Panc1 (cell line): ENCODE measurements around the gene ADAMTS14. TPM values are rescaled to one million over a fixed set of nuclear protein-coding genes. Genes with fewer than 3 reads are reported as not detected.

Experiments
- ATAC-seq: fragments of 200-7000 bp; cut with Tn5 transposase; 2 replicates; pipeline ENCODE4 v1.9.1; 2020; ENCODE audit warnings: mild to moderate bottlenecking, moderate library complexity
- BruUV-seq: library from RNA; stranded (reverse); fragments of 400-500 nt; replicated peaks from 2 replicates; lab custom pipeline; 2021; lab: Mats Ljungman, UMichigan
- CTCF ChIA-PET: fragments of 300-600 bp; sonication (Branson Sonifier 250); formaldehyde crosslinking; loops from one replicate; lab custom pipeline; 2022; ENCODE audit warnings: antibody characterized with exemption; lab: Charles Lee
- POLR2A ChIA-PET: fragments of 300-600 bp; sonication (Branson Sonifier 250); formaldehyde crosslinking; loops from one replicate; lab custom pipeline; 2022; ENCODE audit warnings: antibody characterized with exemption; lab: Charles Lee
- DNase-seq: peaks from one replicate; pipeline ENCODE4 v3.0.0-alpha.2; 2010; ENCODE audit warnings: low read depth, low spot score
- H3K27ac ChIP-seq: 2 replicates; pipeline ENCODE4 v1.5.1; 2011; ENCODE audit warnings: mild to moderate bottlenecking, low read length, inconsistent platforms
- H3K27me3 ChIP-seq: fragments of 200-500 bp; sonication (Bioruptor generic); 2 replicates; pipeline ENCODE4 v1.6.0; 2014; ENCODE audit warnings: low read length, inconsistent platforms; ENCODE audit not compliant: control insufficient read depth, insufficient read depth
- H3K36me3 ChIP-seq: fragments of 200-500 bp; sonication (Bioruptor generic); 2 replicates; pipeline ENCODE4 v1.5.1; 2014; ENCODE audit warnings: inconsistent platforms, mild to moderate bottlenecking, low read length, moderate library complexity; ENCODE audit not compliant: control insufficient read depth, insufficient read depth
- H3K4me1 ChIP-seq: 2 replicates; pipeline ENCODE4 v1.5.1; 2011; ENCODE audit warnings: inconsistent platforms, mild to moderate bottlenecking, low read length, moderate library complexity; ENCODE audit not compliant: control insufficient read depth, insufficient read depth
- H3K4me3 ChIP-seq, 2 experiments: 2 replicates each; pipeline ENCODE4 v1.5.1; 2011 to 2012; ENCODE audit warnings: low read depth in 2 of 2, low read length in 2 of 2, mild to moderate bottlenecking in 2 of 2, inconsistent platforms in 1 of 2, moderate library complexity in 1 of 2
- H3K9me3 ChIP-seq: fragments of 200-500 bp; sonication (Bioruptor generic); 2 replicates; pipeline ENCODE4 v1.5.1; 2014; ENCODE audit warnings: low read depth, mild to moderate bottlenecking, inconsistent platforms, low read length, moderate library complexity; ENCODE audit not compliant: control insufficient read depth, insufficient read depth
- POLR2AphosphoS5 ChIP-seq: IDR thresholded peaks from 2 replicates; pipeline ENCODE4 v1.6.1; 2012; ENCODE audit warnings: mild to moderate bottlenecking, low read depth, low read length, moderate library complexity
- SIN3A ChIP-seq: IDR thresholded peaks from 2 replicates; pipeline ENCODE4 v1.6.1; 2012; ENCODE audit warnings: low read depth, mild to moderate bottlenecking, low read length, moderate library complexity, borderline replicate concordance; ENCODE audit not compliant: insufficient read depth
- TCF7L2 ChIP-seq: IDR thresholded peaks from 2 replicates; pipeline ENCODE4 v1.6.1; 2011; ENCODE audit warnings: mild to moderate bottlenecking, low read depth, low read length, inconsistent platforms
- in situ Hi-C: cut with HindIII; loops from 2 replicates; pipeline ENCODE4 v1.10.0; 2016; ENCODE audit warnings: low sequenced_read_pairs, low pct_unique_long_range_greater_than_20kb
- intact Hi-C: fragments of 100-400 bp; cut with micrococcal nuclease; formaldehyde crosslinking; loops from one replicate; pipeline ENCODE4 v1.10.0; 2022; ENCODE audit not compliant: unreplicated experiment
- total RNA-seq: library from RNA; stranded (reverse); gene quantifications from one replicate; pipeline ENCODE4 v1.2.1, GENCODE V29; 2021; ENCODE audit not compliant: unreplicated experiment
- TF ChIP-seq, protein P1 (sequence below): fragments of 450-650 bp; IDR thresholded peaks from 2 replicates; pipeline ENCODE4 v1.5.1; 2017; ENCODE audit warnings: mild to moderate bottlenecking
- TF ChIP-seq, protein P2 (sequence below), 2 experiments: IDR thresholded peaks; 2 replicates each; pipeline ENCODE4 v1.6.1; 2011 to 2012; ENCODE audit warnings: low read depth in 2 of 2, control low read depth in 1 of 2, low read length in 1 of 2, mild to moderate bottlenecking in 1 of 2, moderate library complexity in 1 of 2; ENCODE audit not compliant: insufficient read depth in 1 of 2

ADAMTS14 gene
- total RNA-seq, 1 experiment from 2014 or later, result 0.67 TPM

DNA sequence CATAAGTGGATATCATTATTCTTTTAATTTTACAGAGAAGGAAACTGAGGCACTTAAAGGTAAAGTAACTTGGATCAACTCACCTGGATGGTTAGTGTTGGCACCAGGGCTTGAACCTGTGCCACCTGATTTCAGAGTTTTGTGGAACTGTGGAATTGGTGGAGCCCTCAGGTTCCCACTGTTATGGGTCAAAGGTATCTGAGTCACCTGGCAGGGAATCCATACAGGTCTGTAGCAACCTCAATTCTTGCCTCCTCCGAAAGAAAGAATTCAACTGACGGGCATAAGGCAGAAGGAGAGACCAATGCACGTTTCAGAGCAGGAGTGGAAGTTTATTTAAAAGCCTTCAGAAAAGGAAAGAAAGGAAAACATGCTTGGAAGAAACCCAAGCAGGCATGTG, 25.2 kb upstream of the ADAMTS14 start:
- H3K36me3 ChIP-seq, result no peaks in the 10 kb centered on the region
- H3K4me3 ChIP-seq, result no peak overlapping the region
- DNase-seq, result no peak
- intact Hi-C loops, result no loop called here
- ATAC-seq, result no peak
- H3K9me3 ChIP-seq, result peaks cover 4% of the 10 kb centered on the region; the same call in 1 of the 2 replicates
- in situ Hi-C loops, result no loop called here
- H3K27ac ChIP-seq, result no peak overlapping the region
- ChIA-PET POLR2A (no interaction called here), CTCF (no interaction called here)
- no TSS peak for BruUV-seq
- H3K4me1 ChIP-seq, result no peaks in the 10 kb centered on the region
- H3K27me3 ChIP-seq, result no peaks in the 10 kb centered on the region
- TF ChIP-seq, protein P1, sequence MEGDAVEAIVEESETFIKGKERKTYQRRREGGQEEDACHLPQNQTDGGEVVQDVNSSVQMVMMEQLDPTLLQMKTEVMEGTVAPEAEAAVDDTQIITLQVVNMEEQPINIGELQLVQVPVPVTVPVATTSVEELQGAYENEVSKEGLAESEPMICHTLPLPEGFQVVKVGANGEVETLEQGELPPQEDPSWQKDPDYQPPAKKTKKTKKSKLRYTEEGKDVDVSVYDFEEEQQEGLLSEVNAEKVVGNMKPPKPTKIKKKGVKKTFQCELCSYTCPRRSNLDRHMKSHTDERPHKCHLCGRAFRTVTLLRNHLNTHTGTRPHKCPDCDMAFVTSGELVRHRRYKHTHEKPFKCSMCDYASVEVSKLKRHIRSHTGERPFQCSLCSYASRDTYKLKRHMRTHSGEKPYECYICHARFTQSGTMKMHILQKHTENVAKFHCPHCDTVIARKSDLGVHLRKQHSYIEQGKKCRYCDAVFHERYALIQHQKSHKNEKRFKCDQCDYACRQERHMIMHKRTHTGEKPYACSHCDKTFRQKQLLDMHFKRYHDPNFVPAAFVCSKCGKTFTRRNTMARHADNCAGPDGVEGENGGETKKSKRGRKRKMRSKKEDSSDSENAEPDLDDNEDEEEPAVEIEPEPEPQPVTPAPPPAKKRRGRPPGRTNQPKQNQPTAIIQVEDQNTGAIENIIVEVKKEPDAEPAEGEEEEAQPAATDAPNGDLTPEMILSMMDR, result no peak
- TF ChIP-seq TCF7L2 (no peak), POLR2AphosphoS5 (no peak), SIN3A (no peak)
- TF ChIP-seq, protein P2, sequence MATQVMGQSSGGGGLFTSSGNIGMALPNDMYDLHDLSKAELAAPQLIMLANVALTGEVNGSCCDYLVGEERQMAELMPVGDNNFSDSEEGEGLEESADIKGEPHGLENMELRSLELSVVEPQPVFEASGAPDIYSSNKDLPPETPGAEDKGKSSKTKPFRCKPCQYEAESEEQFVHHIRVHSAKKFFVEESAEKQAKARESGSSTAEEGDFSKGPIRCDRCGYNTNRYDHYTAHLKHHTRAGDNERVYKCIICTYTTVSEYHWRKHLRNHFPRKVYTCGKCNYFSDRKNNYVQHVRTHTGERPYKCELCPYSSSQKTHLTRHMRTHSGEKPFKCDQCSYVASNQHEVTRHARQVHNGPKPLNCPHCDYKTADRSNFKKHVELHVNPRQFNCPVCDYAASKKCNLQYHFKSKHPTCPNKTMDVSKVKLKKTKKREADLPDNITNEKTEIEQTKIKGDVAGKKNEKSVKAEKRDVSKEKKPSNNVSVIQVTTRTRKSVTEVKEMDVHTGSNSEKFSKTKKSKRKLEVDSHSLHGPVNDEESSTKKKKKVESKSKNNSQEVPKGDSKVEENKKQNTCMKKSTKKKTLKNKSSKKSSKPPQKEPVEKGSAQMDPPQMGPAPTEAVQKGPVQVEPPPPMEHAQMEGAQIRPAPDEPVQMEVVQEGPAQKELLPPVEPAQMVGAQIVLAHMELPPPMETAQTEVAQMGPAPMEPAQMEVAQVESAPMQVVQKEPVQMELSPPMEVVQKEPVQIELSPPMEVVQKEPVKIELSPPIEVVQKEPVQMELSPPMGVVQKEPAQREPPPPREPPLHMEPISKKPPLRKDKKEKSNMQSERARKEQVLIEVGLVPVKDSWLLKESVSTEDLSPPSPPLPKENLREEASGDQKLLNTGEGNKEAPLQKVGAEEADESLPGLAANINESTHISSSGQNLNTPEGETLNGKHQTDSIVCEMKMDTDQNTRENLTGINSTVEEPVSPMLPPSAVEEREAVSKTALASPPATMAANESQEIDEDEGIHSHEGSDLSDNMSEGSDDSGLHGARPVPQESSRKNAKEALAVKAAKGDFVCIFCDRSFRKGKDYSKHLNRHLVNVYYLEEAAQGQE (IDR thresholded peaks at IDR 0.05; ENCODE audit: insufficient read depth in 1 of 2, low read depth in 2 of 2, low read length in 1 of 2), result no peak

GRCh38 chr10:70648427-70648826, 23.9 kb upstream of the ADAMTS14 start:
- no peak for ATAC-seq
- H3K4me1 ChIP-seq, result no peaks in the 10 kb centered on the region; the same call in 1 of the 2 replicates
- ChIA-PET POLR2A (no interaction called here), CTCF (interaction anchor here (0.6 kb wide), 1 partner anchor 179 kb away, joined by 3 read pairs; no protein-coding TSS in a partner anchor)
- no peak overlapping the region for H3K27ac ChIP-seq
- no peaks in the 10 kb centered on the region for H3K36me3 ChIP-seq
- no TSS peak for BruUV-seq
- no peak for DNase-seq
- no peaks in the 10 kb centered on the region for H3K27me3 ChIP-seq
- in situ Hi-C loops, result no loop called here
- intact Hi-C loops, result no loop called here
- no peak overlapping the region for H3K4me3 ChIP-seq
- peaks cover 4% of the 10 kb centered on the region; the same call in 1 of the 2 replicates for H3K9me3 ChIP-seq
- TF ChIP-seq, protein P2 (IDR thresholded peaks at IDR 0.05; ENCODE audit: insufficient read depth in 1 of 2, low read depth in 2 of 2, low read length in 1 of 2), result no peak
- no peak for TF ChIP-seq TCF7L2
- TF ChIP-seq POLR2AphosphoS5, result no peak
- TF ChIP-seq, protein P1, result no peak
- TF ChIP-seq SIN3A, result no peak
